GM21528 (cell line): ENCODE measurements around the gene ILF3.

Experiments used
- ATAC-seq: cut with Tn5 transposase; IDR thresholded peaks from one replicate; pipeline ENCODE4 v1.9.1; 2021; ENCODE audit warnings: mild to moderate bottlenecking, moderate library complexity; ENCODE audit not compliant: unreplicated experiment, low FRiP score

ILF3 gene

GRCh38 chr19:10653732-10654609, at the start of gene ILF3:
ILF3 (plus strand) TSS chr19:10654346; CDS start chr19:10670606, 16,260 bp downstream.
- ATAC-seq = peak; percentile 67

- no peak for ATAC-seq
Measured at GRCh38 chr19:10604460-10604980, 49.6 kb upstream of the ILF3 start.

- ATAC-seq = no peak
Measured at GRCh38 chr19:10611907-10612306, 42.2 kb upstream of the ILF3 start.

- ATAC-seq = no peak
Measured at GRCh38 chr19:10612499-10613119, 41.5 kb upstream of the ILF3 start.

GRCh38 chr19:10615429-10616023, 38.6 kb upstream of the ILF3 start:
- no peak for ATAC-seq

- ATAC-seq = no peak
Measured at GRCh38 chr19:10617409-10618121, 36.6 kb upstream of the ILF3 start.

- ATAC-seq = no peak
Measured at GRCh38 chr19:10618846-10619245, 35.3 kb upstream of the ILF3 start.

- ATAC-seq = no peak
Measured at GRCh38 chr19:10620786-10621185, 33.4 kb upstream of the ILF3 start.

GRCh38 chr19:10621966-10622365, 32.2 kb upstream of the ILF3 start:
- no peak for ATAC-seq

- no peak for ATAC-seq
Measured at GRCh38 chr19:10624585-10624984, 29.6 kb upstream of the ILF3 start.

GRCh38 chr19:10625003-10625761, 29.0 kb upstream of the ILF3 start, which contains the start of gene SLC44A2:
SLC44A2 (plus strand) TSS chr19:10625553; CDS start chr19:10625634, 81 bp downstream.
- ATAC-seq = no peak

GRCh38 chr19:10625762-10626138, 28.4 kb upstream of the ILF3 start:
- ATAC-seq = no peak

GRCh38 chr19:10631874-10632273, 22.3 kb upstream of the ILF3 start:
- no peak for ATAC-seq

GRCh38 chr19:10634430-10634829, 19.7 kb upstream of the ILF3 start:
- ATAC-seq = no peak

GRCh38 chr19:10634963-10635362, 19.2 kb upstream of the ILF3 start:
- no peak for ATAC-seq

- ATAC-seq = no peak
Measured at GRCh38 chr19:10636304-10636972, 17.7 kb upstream of the ILF3 start.

- no peak for ATAC-seq
Measured at GRCh38 chr19:10637894-10638293, 16.3 kb upstream of the ILF3 start.

- ATAC-seq = no peak
Measured at GRCh38 chr19:10639836-10640235, 14.3 kb upstream of the ILF3 start.

GRCh38 chr19:10640361-10640760, 13.8 kb upstream of the ILF3 start:
- ATAC-seq = no peak
